ENCODE measurements around the gene STRN3.
"Not testable (repeated sequence)": the region's sequence is repeated elsewhere in the genome, so short reads cannot be mapped to it uniquely, and the experiment has no call there.

Gene STRN3

GRCh38 chr14:30999038-30999773 is 27.0 kb downstream of the STRN3 start:
- DNase-seq: no peak

- DNase-seq: no peak
Measured at GRCh38 chr14:30998100-30998706, 28.0 kb downstream of the STRN3 start.

- no peak for DNase-seq
Measured at GRCh38 chr14:30996892-30997659, 29.1 kb downstream of the STRN3 start.

GRCh38 chr14:30995689-30996088 is 30.5 kb downstream of the STRN3 start:
- no peak for DNase-seq

GRCh38 chr14:30994681-30995620 is 31.2 kb downstream of the STRN3 start:
- DNase-seq: peak; percentile 35

- DNase-seq: no peak
Measured at GRCh38 chr14:30993071-30993470, 33.1 kb downstream of the STRN3 start.

- DNase-seq: no peak
Measured at GRCh38 chr14:30991408-30991807, 34.8 kb downstream of the STRN3 start.

- peak; percentile 49 for DNase-seq
Measured at GRCh38 chr14:30990770-30991169, 35.4 kb downstream of the STRN3 start.

GRCh38 chr14:30988509-30988908 is 37.7 kb downstream of the STRN3 start:
- peak; percentile 13 for DNase-seq

GRCh38 chr14:30985796-30986195 is 40.4 kb downstream of the STRN3 start:
- no peak for DNase-seq

GRCh38 chr14:30983858-30984257 is 42.3 kb downstream of the STRN3 start:
- DNase-seq: no peak

GRCh38 chr14:30982533-30982932 is 43.6 kb downstream of the STRN3 start:
- no peak for DNase-seq

GRCh38 chr14:30980980-30981379 is 45.2 kb downstream of the STRN3 start:
- no peak for DNase-seq

- peak; percentile 70 for DNase-seq
Measured at GRCh38 chr14:30980106-30980704, 46.0 kb downstream of the STRN3 start.

- DNase-seq: no peak
Measured at GRCh38 chr14:30977752-30978151, 48.4 kb downstream of the STRN3 start.

GRCh38 chr14:30974628-30975027 is 51.6 kb downstream of the STRN3 start:
- peak; percentile 42 for DNase-seq

- DNase-seq: no peak
Measured at GRCh38 chr14:30972882-30973582, 53.1 kb downstream of the STRN3 start.

GRCh38 chr14:30972036-30972732 is 54.0 kb downstream of the STRN3 start:
- DNase-seq: not testable (repeated sequence)

GRCh38 chr14:30971586-30971985 is 54.6 kb downstream of the STRN3 start:
- DNase-seq: no peak

GRCh38 chr14:30969796-30970195 is 56.4 kb downstream of the STRN3 start:
- DNase-seq: not testable (repeated sequence)

Data from HCEC 1CT (cell line).